ENCODE results near the gene MTM1.

- TF ChIP-seq CTCF (IDR thresholded peaks at IDR 0.05): no peak
- no peak for TF ChIP-seq POLR2A (IDR thresholded peaks at IDR 0.05)
Observed at GRCh38 chrX:150702966-150703694, 134.7 kb downstream of the MTM1 start.
